ENCODE data around the gene PLEKHG7.

The PLEKHG7 gene

GRCh38 chr12:92703786-92704185, 997 bp downstream of the PLEKHG7 start:
- no peaks in the 10 kb centered on the region for H3K79me2 ChIP-seq (ENCODE audit: low read length)
- TF ChIP-seq EZH2phosphoT487 (IDR thresholded peaks at IDR 0.05; ENCODE audit: low read depth) (no peak), CTCF (IDR thresholded peaks at IDR 0.05; ENCODE audit: low read depth, low read length) (no peak)
- H3K9ac ChIP-seq (ENCODE audit: low read length), result peak overlapping the region; percentile 68
- peak overlapping the region; percentile 95 for H3K27ac ChIP-seq (ENCODE audit: low read length)
- H3K4me1 ChIP-seq (ENCODE audit: low read length), result peaks cover 32% of the 10 kb centered on the region
- no peaks in the 10 kb centered on the region for H4K20me1 ChIP-seq (ENCODE audit: insufficient read depth, low read length)
- H3K9me3 ChIP-seq (ENCODE audit: insufficient read depth, low read length), result no peaks in the 10 kb centered on the region
- no peaks in the 10 kb centered on the region for H3K27me3 ChIP-seq (ENCODE audit: low read depth, low read length)
- peak overlapping the region; percentile 22 for H2AFZ ChIP-seq (ENCODE audit: low read depth, low read length)
- H3K4me3 ChIP-seq (ENCODE audit: low read length), result peak overlapping the region; percentile 78
- peak overlapping the region; percentile 89 for H3K4me2 ChIP-seq (ENCODE audit: low read length)
- H3K36me3 ChIP-seq (replicated peaks; ENCODE audit: low read depth, low read length), result no peaks in the 10 kb centered on the region

- no peaks in the 10 kb centered on the region for H4K20me1 ChIP-seq (ENCODE audit: insufficient read depth, low read length)
- H3K4me3 ChIP-seq (ENCODE audit: low read length), result no peak overlapping the region
- no peak overlapping the region for H3K27ac ChIP-seq (ENCODE audit: low read length)
- H3K27me3 ChIP-seq (ENCODE audit: low read depth, low read length), result no peaks in the 10 kb centered on the region
- no peaks in the 10 kb centered on the region for H3K79me2 ChIP-seq (ENCODE audit: low read length)
- no peak overlapping the region for H3K4me2 ChIP-seq (ENCODE audit: low read length)
- TF ChIP-seq CTCF (IDR thresholded peaks at IDR 0.05; ENCODE audit: low read depth, low read length) (no peak), EZH2phosphoT487 (IDR thresholded peaks at IDR 0.05; ENCODE audit: low read depth) (no peak)
- H2AFZ ChIP-seq (ENCODE audit: low read depth, low read length), result no peak overlapping the region
- no peaks in the 10 kb centered on the region for H3K9me3 ChIP-seq (ENCODE audit: insufficient read depth, low read length)
- no peaks in the 10 kb centered on the region for H3K36me3 ChIP-seq (replicated peaks; ENCODE audit: low read depth, low read length)
- peaks cover 29% of the 10 kb centered on the region for H3K4me1 ChIP-seq (ENCODE audit: low read length)
- no peak overlapping the region for H3K9ac ChIP-seq (ENCODE audit: low read length)
Observed at GRCh38 chr12:92706594-92706993, 3.8 kb downstream of the PLEKHG7 start.

GRCh38 chr12:92707926-92708325, 5.1 kb downstream of the PLEKHG7 start:
- Histone ChIP-seq H3K9me3 (ENCODE audit: insufficient read depth, low read length) (no peaks in the 10 kb centered on the region), H3K4me1 (ENCODE audit: low read length) (peaks cover 15% of the 10 kb centered on the region), H3K4me3 (ENCODE audit: low read length) (no peak overlapping the region), H3K9ac (ENCODE audit: low read length) (no peak overlapping the region), H3K79me2 (ENCODE audit: low read length) (no peaks in the 10 kb centered on the region), H3K36me3 (replicated peaks; ENCODE audit: low read depth, low read length) (no peaks in the 10 kb centered on the region), H2AFZ (ENCODE audit: low read depth, low read length) (no peak overlapping the region), H3K27me3 (ENCODE audit: low read depth, low read length) (no peaks in the 10 kb centered on the region), H3K27ac (ENCODE audit: low read length) (no peak overlapping the region), H3K4me2 (ENCODE audit: low read length) (no peak overlapping the region), H4K20me1 (ENCODE audit: insufficient read depth, low read length) (no peaks in the 10 kb centered on the region)
- TF ChIP-seq CTCF (IDR thresholded peaks at IDR 0.05; ENCODE audit: low read depth, low read length) (no peak), EZH2phosphoT487 (IDR thresholded peaks at IDR 0.05; ENCODE audit: low read depth) (no peak)

DNA sequence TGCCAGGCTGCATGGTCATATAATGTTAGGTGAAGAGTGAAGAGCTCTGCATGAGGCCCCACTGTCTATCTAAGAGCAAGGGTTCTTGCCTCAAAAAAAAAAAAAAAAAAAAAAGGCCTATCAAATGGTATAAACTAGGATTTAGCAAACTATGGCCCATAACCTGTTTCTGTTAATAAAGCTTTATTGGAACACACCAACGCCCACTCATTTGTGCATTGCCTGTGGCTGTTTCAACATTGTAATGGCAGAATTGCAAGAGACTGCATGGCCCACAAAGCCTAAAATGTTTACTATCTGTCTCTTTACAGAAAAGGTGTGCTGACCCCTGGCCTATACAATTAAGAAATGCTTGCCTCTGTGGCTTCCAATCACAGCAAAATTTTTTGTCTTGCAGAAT, 12.8 kb downstream of the PLEKHG7 start:
- Histone ChIP-seq H3K9ac (ENCODE audit: low read length) (no peak overlapping the region), H3K36me3 (replicated peaks; ENCODE audit: low read depth, low read length) (no peaks in the 10 kb centered on the region), H3K4me2 (ENCODE audit: low read length) (no peak overlapping the region), H3K9me3 (ENCODE audit: insufficient read depth, low read length) (no peaks in the 10 kb centered on the region), H3K4me3 (ENCODE audit: low read length) (no peak overlapping the region), H4K20me1 (ENCODE audit: insufficient read depth, low read length) (no peaks in the 10 kb centered on the region), H2AFZ (ENCODE audit: low read depth, low read length) (no peak overlapping the region), H3K27me3 (ENCODE audit: low read depth, low read length) (no peaks in the 10 kb centered on the region), H3K4me1 (ENCODE audit: low read length) (no peaks in the 10 kb centered on the region), H3K27ac (ENCODE audit: low read length) (no peak overlapping the region), H3K79me2 (ENCODE audit: low read length) (no peaks in the 10 kb centered on the region)
- TF ChIP-seq CTCF (IDR thresholded peaks at IDR 0.05; ENCODE audit: low read depth, low read length) (no peak), EZH2phosphoT487 (IDR thresholded peaks at IDR 0.05; ENCODE audit: low read depth) (no peak)
